Astrocyte (in vitro differentiated cells and primary cell): Measurements from ENCODE around the gene CPA1. TPM values are rescaled to one million over a fixed set of nuclear protein-coding genes. Genes with fewer than 3 reads are reported as not detected.

Experiments
- DNase-seq: peaks from one replicate; pipeline ENCODE4 v3.0.0-alpha.2; 2010; ENCODE audit warnings: low read depth
- FAIRE-seq: peaks from 2 replicates; lab custom pipeline; 2011; peaks lifted over from hg19 to GRCh38; lab: Jason Lieb, UNC
- H2AFZ ChIP-seq: 2 replicates; pipeline ENCODE4 v1.6.0; 2012; ENCODE audit warnings: low read depth, low read length, inconsistent platforms
- H3K27ac ChIP-seq: 2 replicates; pipeline ENCODE4 v1.5.1; 2011; ENCODE audit warnings: low read depth, low read length, inconsistent platforms
- H3K27me3 ChIP-seq: 2 replicates; pipeline ENCODE4 v1.6.0; 2011; ENCODE audit warnings: low read length, inconsistent platforms; ENCODE audit not compliant: insufficient read depth
- H3K36me3 ChIP-seq: 2 replicates; pipeline ENCODE4 v1.5.1; 2011; ENCODE audit warnings: low read length, inconsistent platforms; ENCODE audit not compliant: insufficient read depth
- H3K4me1 ChIP-seq: 2 replicates; pipeline ENCODE4 v1.5.1; 2011; ENCODE audit warnings: low read length, inconsistent platforms; ENCODE audit not compliant: insufficient read depth
- H3K4me2 ChIP-seq: 2 replicates; pipeline ENCODE4 v1.6.0; 2012; ENCODE audit warnings: low read length, inconsistent platforms
- H3K4me3 ChIP-seq: 2 replicates; pipeline ENCODE4 v1.5.1; 2011; ENCODE audit warnings: low read depth, mild to moderate bottlenecking, low read length, inconsistent platforms; ENCODE audit not compliant: insufficient read depth
- H3K79me2 ChIP-seq: 2 replicates; pipeline ENCODE4 v1.6.0; 2012; ENCODE audit warnings: mild to moderate bottlenecking, low read length, inconsistent platforms; ENCODE audit not compliant: insufficient read depth
- H3K9ac ChIP-seq: 2 replicates; pipeline ENCODE4 v1.6.0; 2012; ENCODE audit warnings: mild to moderate bottlenecking, low read length, inconsistent platforms
- H3K9me3 ChIP-seq: 2 replicates; pipeline ENCODE4 v1.5.1; 2012; ENCODE audit warnings: low read depth, mild to moderate bottlenecking, low read length, inconsistent platforms; ENCODE audit not compliant: insufficient read depth
- H4K20me1 ChIP-seq: 2 replicates; pipeline ENCODE4 v1.6.0; 2012; ENCODE audit warnings: low read length, inconsistent platforms; ENCODE audit not compliant: insufficient read depth
- H3K27ac Mint-ChIP-seq: one replicate; pipeline ENCODE4 v1.8.0; 2021; ENCODE audit warnings: mild to moderate bottlenecking, mixed read lengths; ENCODE audit not compliant: unreplicated experiment
- H3K27me3 Mint-ChIP-seq: one replicate; pipeline ENCODE4 v1.8.0; 2021; ENCODE audit warnings: low read depth, mixed read lengths; ENCODE audit not compliant: unreplicated experiment
- H3K36me3 Mint-ChIP-seq: one replicate; pipeline ENCODE4 v1.8.0; 2021; ENCODE audit warnings: low read depth, mixed read lengths; ENCODE audit not compliant: unreplicated experiment
- H3K4me1 Mint-ChIP-seq: one replicate; pipeline ENCODE4 v1.8.0; 2021; ENCODE audit warnings: low read depth, mixed read lengths; ENCODE audit not compliant: unreplicated experiment
- H3K4me3 Mint-ChIP-seq: one replicate; pipeline ENCODE4 v1.8.0; 2021; ENCODE audit warnings: mild to moderate bottlenecking, moderate library complexity, mixed read lengths; ENCODE audit not compliant: unreplicated experiment
- H3K9me3 Mint-ChIP-seq: one replicate; pipeline ENCODE4 v1.8.0; 2021; ENCODE audit warnings: mild to moderate bottlenecking, mixed read lengths; ENCODE audit not compliant: unreplicated experiment
- EZH2 ChIP-seq: IDR thresholded peaks from 2 replicates; pipeline ENCODE4 v1.6.1; 2012; ENCODE audit warnings: mild to moderate bottlenecking, low read length, inconsistent platforms; ENCODE audit not compliant: insufficient read depth
- total RNA-seq: library from RNA; stranded (reverse); gene quantifications from 2 replicates; pipeline ENCODE4 v1.2.1, GENCODE V29; 2021
- TF ChIP-seq, protein P1 (sequence below): IDR thresholded peaks from 2 replicates; pipeline ENCODE4 v1.5.1; 2011; ENCODE audit warnings: low read depth, mild to moderate bottlenecking, inconsistent platforms, low read length, moderate library complexity; ENCODE audit not compliant: insufficient read depth

CPA1 gene
- total RNA-seq, 1 donor from 2014 or later, result not detected

- Histone ChIP-seq H3K27me3 (no peaks in the 10 kb centered on the region), H3K9ac (no peak overlapping the region), H3K27ac (no peak overlapping the region), H3K4me2 (no peak overlapping the region), H3K79me2 (no peaks in the 10 kb centered on the region), H3K4me3 (no peak overlapping the region), H3K36me3 (no peaks in the 10 kb centered on the region), H3K9me3 (no peaks in the 10 kb centered on the region), H4K20me1 (no peaks in the 10 kb centered on the region), H2AFZ (no peak overlapping the region), H3K4me1 (peaks cover 14% of the 10 kb centered on the region)
- no peak overlapping the region for H3K4me3 Mint-ChIP-seq
- H3K27ac Mint-ChIP-seq, result no peak overlapping the region
- TF ChIP-seq, protein P1, sequence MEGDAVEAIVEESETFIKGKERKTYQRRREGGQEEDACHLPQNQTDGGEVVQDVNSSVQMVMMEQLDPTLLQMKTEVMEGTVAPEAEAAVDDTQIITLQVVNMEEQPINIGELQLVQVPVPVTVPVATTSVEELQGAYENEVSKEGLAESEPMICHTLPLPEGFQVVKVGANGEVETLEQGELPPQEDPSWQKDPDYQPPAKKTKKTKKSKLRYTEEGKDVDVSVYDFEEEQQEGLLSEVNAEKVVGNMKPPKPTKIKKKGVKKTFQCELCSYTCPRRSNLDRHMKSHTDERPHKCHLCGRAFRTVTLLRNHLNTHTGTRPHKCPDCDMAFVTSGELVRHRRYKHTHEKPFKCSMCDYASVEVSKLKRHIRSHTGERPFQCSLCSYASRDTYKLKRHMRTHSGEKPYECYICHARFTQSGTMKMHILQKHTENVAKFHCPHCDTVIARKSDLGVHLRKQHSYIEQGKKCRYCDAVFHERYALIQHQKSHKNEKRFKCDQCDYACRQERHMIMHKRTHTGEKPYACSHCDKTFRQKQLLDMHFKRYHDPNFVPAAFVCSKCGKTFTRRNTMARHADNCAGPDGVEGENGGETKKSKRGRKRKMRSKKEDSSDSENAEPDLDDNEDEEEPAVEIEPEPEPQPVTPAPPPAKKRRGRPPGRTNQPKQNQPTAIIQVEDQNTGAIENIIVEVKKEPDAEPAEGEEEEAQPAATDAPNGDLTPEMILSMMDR, result no peak
- no peak for TF ChIP-seq EZH2
- no peaks in the 10 kb centered on the region for H3K9me3 Mint-ChIP-seq
- H3K27me3 Mint-ChIP-seq, result peaks cover 3% of the 10 kb centered on the region
- H3K36me3 Mint-ChIP-seq, result no peaks in the 10 kb centered on the region
- no peak for FAIRE-seq
- DNase-seq, result no peak
- H3K4me1 Mint-ChIP-seq, result peaks cover 10% of the 10 kb centered on the region
These were observed 6.6 kb downstream of the CPA1 start for GRCh38 chr7:130386876-130387275.

- no peak overlapping the region for H3K4me3 Mint-ChIP-seq
- Histone ChIP-seq H4K20me1 (no peaks in the 10 kb centered on the region), H3K4me3 (no peak overlapping the region), H3K9ac (no peak overlapping the region), H3K4me1 (peaks cover 14% of the 10 kb centered on the region), H3K27ac (peak overlapping the region; percentile 57), H3K4me2 (no peak overlapping the region), H2AFZ (no peak overlapping the region), H3K79me2 (no peaks in the 10 kb centered on the region), H3K36me3 (no peaks in the 10 kb centered on the region), H3K9me3 (no peaks in the 10 kb centered on the region), H3K27me3 (no peaks in the 10 kb centered on the region)
- no peak overlapping the region for H3K27ac Mint-ChIP-seq
- H3K36me3 Mint-ChIP-seq, result no peaks in the 10 kb centered on the region
- H3K27me3 Mint-ChIP-seq, result peaks cover 3% of the 10 kb centered on the region
- FAIRE-seq (no peak), DNase-seq (no peak)
- TF ChIP-seq EZH2, result no peak
- TF ChIP-seq, protein P1, result no peak
- H3K4me1 Mint-ChIP-seq, result peaks cover 10% of the 10 kb centered on the region
- no peaks in the 10 kb centered on the region for H3K9me3 Mint-ChIP-seq
These were observed 7.0 kb downstream of the CPA1 start for GRCh38 chr7:130387306-130387627.

GRCh38 chr7:130387628-130388403, 7.5 kb downstream of the CPA1 start:
- peak; percentile 99 for DNase-seq
- H3K27ac Mint-ChIP-seq, result peak overlapping the region; percentile 70

More at GRCh38 chr7:130387628-130388403, 7.5 kb downstream of the CPA1 start:
- no peak overlapping the region for H2AFZ ChIP-seq
- TF ChIP-seq, protein P1, result no peak
- H3K4me3 ChIP-seq, result peak overlapping the region; percentile 18
- no peak overlapping the region for H3K9ac ChIP-seq
- no peaks in the 10 kb centered on the region for H3K36me3 Mint-ChIP-seq
- H4K20me1 ChIP-seq, result no peaks in the 10 kb centered on the region
- peaks cover 18% of the 10 kb centered on the region for H3K4me1 ChIP-seq
- H3K27ac ChIP-seq, result peak overlapping the region; percentile 57
- H3K4me2 ChIP-seq, result peak overlapping the region; percentile 32
- H3K4me3 Mint-ChIP-seq, result peak overlapping the region; percentile 64
- H3K79me2 ChIP-seq, result no peaks in the 10 kb centered on the region
- peaks cover 3% of the 10 kb centered on the region for H3K27me3 Mint-ChIP-seq
- FAIRE-seq, result no peak
- no peaks in the 10 kb centered on the region for H3K9me3 Mint-ChIP-seq
- H3K4me1 Mint-ChIP-seq, result peaks cover 13% of the 10 kb centered on the region
- no peaks in the 10 kb centered on the region for H3K27me3 ChIP-seq
- no peaks in the 10 kb centered on the region for H3K36me3 ChIP-seq
- H3K9me3 ChIP-seq, result no peaks in the 10 kb centered on the region
